Measurements from ENCODE around the gene DIPK1B.

DIPK1B gene

GRCh38 chr9:136720251-136720897 lies 8.0 kb downstream of the DIPK1B start:
- no peak for DNase-seq (ENCODE audit: low read depth)

GRCh38 chr9:136720898-136721338 lies 8.5 kb downstream of the DIPK1B start:
- no peak for DNase-seq (ENCODE audit: low read depth)

- no peak for DNase-seq (ENCODE audit: low read depth)
These were observed 9.1 kb downstream of the DIPK1B start for GRCh38 chr9:136721339-136722092.

- no peak for DNase-seq (ENCODE audit: low read depth)
These were observed 10.0 kb downstream of the DIPK1B start for GRCh38 chr9:136722093-136722968.

- no peak for DNase-seq (ENCODE audit: low read depth)
These were observed 10.6 kb downstream of the DIPK1B start for GRCh38 chr9:136722969-136723356.

GRCh38 chr9:136723362-136723976 lies 11.1 kb downstream of the DIPK1B start:
- no peak for DNase-seq (ENCODE audit: low read depth)

GRCh38 chr9:136723989-136724388 lies 11.6 kb downstream of the DIPK1B start:
- DNase-seq (ENCODE audit: low read depth) = no peak

- no peak for DNase-seq (ENCODE audit: low read depth)
These were observed 12.4 kb downstream of the DIPK1B start for GRCh38 chr9:136724772-136725171.

GRCh38 chr9:136725612-136726011 lies 13.2 kb downstream of the DIPK1B start:
- no peak for DNase-seq (ENCODE audit: low read depth)

GRCh38 chr9:136726118-136726517 lies 13.7 kb downstream of the DIPK1B start:
- no peak for DNase-seq (ENCODE audit: low read depth)

GRCh38 chr9:136726631-136727191 lies 14.3 kb downstream of the DIPK1B start:
- DNase-seq (ENCODE audit: low read depth) = no peak

GRCh38 chr9:136728080-136728547 lies 15.7 kb downstream of the DIPK1B start:
- peak; percentile 93 for DNase-seq (ENCODE audit: low read depth)

GRCh38 chr9:136728548-136729123 lies 16.3 kb downstream of the DIPK1B start:
- DNase-seq (ENCODE audit: low read depth) = no peak

- DNase-seq (ENCODE audit: low read depth) = no peak
These were observed 16.8 kb downstream of the DIPK1B start for GRCh38 chr9:136729144-136729543.

- DNase-seq (ENCODE audit: low read depth) = no peak
These were observed 17.6 kb downstream of the DIPK1B start for GRCh38 chr9:136729926-136730325.

- DNase-seq (ENCODE audit: low read depth) = no peak
These were observed 20.2 kb downstream of the DIPK1B start for GRCh38 chr9:136732444-136733178.

- no peak for DNase-seq (ENCODE audit: low read depth)
These were observed 21.2 kb downstream of the DIPK1B start for GRCh38 chr9:136733611-136734010.

- no peak for DNase-seq (ENCODE audit: low read depth)
These were observed 22.6 kb downstream of the DIPK1B start for GRCh38 chr9:136734837-136735496.

- DNase-seq (ENCODE audit: low read depth) = no peak
These were observed 23.6 kb downstream of the DIPK1B start for GRCh38 chr9:136735812-136736480.

- DNase-seq (ENCODE audit: low read depth) = no peak
These were observed 26.6 kb downstream of the DIPK1B start for GRCh38 chr9:136738960-136739359.

All from activated T-cell treated with anti-CD3 and anti-CD28 coated beads for 1 hour (primary cell).